SK-N-SH (cell line): Measurements from ENCODE around the gene PRKCQ.
A peak's percentile ranks its signal among the peaks of the same experiment; 100 is the strongest.

Source experiments
- EP300 ChIP-seq, 2 experiments: IDR thresholded peaks; 2 replicates each; pipeline versions ENCODE4 v1.4.0 to v1.6.1; 2012; ENCODE audit warnings: borderline replicate concordance in 1 of 2, low read depth in 1 of 2, low read length in 1 of 2
- FOXM1 ChIP-seq: IDR thresholded peaks from 2 replicates; pipeline ENCODE4 v1.4.0; 2012; ENCODE audit warnings: low read depth, mild to moderate bottlenecking
- MXI1 ChIP-seq: IDR thresholded peaks from 2 replicates; pipeline ENCODE4 v1.6.1; 2012; ENCODE audit warnings: mild to moderate bottlenecking, low read depth, low read length, improper control_type of control experiment
- POLR2AphosphoS5 ChIP-seq: IDR thresholded peaks from 2 replicates; pipeline ENCODE4 v1.6.1; 2012; ENCODE audit warnings: low read depth, low read length
- RAD21 ChIP-seq: IDR thresholded peaks from 2 replicates; pipeline ENCODE4 v1.6.1; 2012; ENCODE audit warnings: mild to moderate bottlenecking, low read length
- SMC3 ChIP-seq: IDR thresholded peaks from 2 replicates; pipeline ENCODE4 v1.6.1; 2012; ENCODE audit warnings: low read depth, low read length, improper control_type of control experiment
- TAF1 ChIP-seq: IDR thresholded peaks from 2 replicates; pipeline ENCODE4 v1.6.1; 2012; ENCODE audit warnings: low read depth, mild to moderate bottlenecking, low read length, moderate library complexity, borderline replicate concordance
- TEAD4 ChIP-seq: IDR thresholded peaks from 2 replicates; pipeline ENCODE4 v1.4.0; 2012; ENCODE audit warnings: mild to moderate bottlenecking, borderline replicate concordance; ENCODE audit not compliant: insufficient read depth
- YY1 ChIP-seq: IDR thresholded peaks from 2 replicates; pipeline ENCODE4 v1.4.0; 2012; ENCODE audit warnings: low read depth, mild to moderate bottlenecking
- TF ChIP-seq, protein P1 (sequence below): fragments of 200-600 bp; sonication (generic); IDR thresholded peaks from 2 replicates; pipeline ENCODE4 v1.6.1; 2017; ENCODE audit warnings: antibody characterized with exemption, mild to moderate bottlenecking, moderate library complexity
- TF ChIP-seq, protein P2 (sequence below): IDR thresholded peaks from 2 replicates; pipeline ENCODE4 v1.6.1; 2012; ENCODE audit warnings: mild to moderate bottlenecking, low read depth, low read length, moderate library complexity
- TF ChIP-seq, protein P3 (sequence below): IDR thresholded peaks from 2 replicates; pipeline ENCODE4 v1.4.0; 2012; ENCODE audit warnings: low read depth, borderline replicate concordance
- TF ChIP-seq, protein P4 (sequence below): IDR thresholded peaks from 2 replicates; pipeline ENCODE4; 2012
- TF ChIP-seq, protein P5 (sequence below): fragments of 150-350 bp; IDR thresholded peaks from 2 replicates; pipeline ENCODE4 v1.6.1; 2016; ENCODE audit warnings: mild to moderate bottlenecking, low read depth, low read length

DNA sequence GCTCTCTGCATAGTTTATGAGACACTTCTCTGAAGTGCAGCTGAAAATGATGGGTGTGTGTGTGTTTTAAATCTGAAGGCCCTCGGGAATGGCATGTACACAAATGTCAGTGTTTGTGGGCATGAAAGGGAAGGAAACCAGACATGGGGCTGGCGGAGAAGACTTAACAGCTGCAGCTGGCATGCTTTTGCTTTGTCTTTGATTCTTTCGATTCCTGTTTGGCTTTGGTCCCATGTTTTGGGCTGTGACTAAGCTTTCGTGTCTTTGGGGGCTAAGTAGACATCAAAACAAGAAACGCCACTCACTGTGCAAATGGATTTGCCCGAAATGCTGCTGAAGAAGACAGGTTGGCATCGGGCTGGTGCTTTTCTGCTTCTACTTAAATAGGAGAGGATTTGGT is 198.0 kb downstream of the PRKCQ start:
- TF ChIP-seq, protein P1, sequence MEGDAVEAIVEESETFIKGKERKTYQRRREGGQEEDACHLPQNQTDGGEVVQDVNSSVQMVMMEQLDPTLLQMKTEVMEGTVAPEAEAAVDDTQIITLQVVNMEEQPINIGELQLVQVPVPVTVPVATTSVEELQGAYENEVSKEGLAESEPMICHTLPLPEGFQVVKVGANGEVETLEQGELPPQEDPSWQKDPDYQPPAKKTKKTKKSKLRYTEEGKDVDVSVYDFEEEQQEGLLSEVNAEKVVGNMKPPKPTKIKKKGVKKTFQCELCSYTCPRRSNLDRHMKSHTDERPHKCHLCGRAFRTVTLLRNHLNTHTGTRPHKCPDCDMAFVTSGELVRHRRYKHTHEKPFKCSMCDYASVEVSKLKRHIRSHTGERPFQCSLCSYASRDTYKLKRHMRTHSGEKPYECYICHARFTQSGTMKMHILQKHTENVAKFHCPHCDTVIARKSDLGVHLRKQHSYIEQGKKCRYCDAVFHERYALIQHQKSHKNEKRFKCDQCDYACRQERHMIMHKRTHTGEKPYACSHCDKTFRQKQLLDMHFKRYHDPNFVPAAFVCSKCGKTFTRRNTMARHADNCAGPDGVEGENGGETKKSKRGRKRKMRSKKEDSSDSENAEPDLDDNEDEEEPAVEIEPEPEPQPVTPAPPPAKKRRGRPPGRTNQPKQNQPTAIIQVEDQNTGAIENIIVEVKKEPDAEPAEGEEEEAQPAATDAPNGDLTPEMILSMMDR, result no peak
- TF ChIP-seq FOXM1 (no peak), SMC3 (no peak), EP300 (IDR thresholded peaks at IDR 0.05; ENCODE audit: borderline replicate concordance in 1 of 2, low read depth in 1 of 2, low read length in 1 of 2) (peak; percentile 19 to 42; a peak in 2 of 4 replicates), MXI1 (no peak), TEAD4 (no peak), YY1 (no peak), TAF1 (no peak), POLR2AphosphoS5 (0 out of 2 replicates have a peak, but pooled peaks have one; percentile 17), RAD21 (no peak)
- TF ChIP-seq, protein P2, sequence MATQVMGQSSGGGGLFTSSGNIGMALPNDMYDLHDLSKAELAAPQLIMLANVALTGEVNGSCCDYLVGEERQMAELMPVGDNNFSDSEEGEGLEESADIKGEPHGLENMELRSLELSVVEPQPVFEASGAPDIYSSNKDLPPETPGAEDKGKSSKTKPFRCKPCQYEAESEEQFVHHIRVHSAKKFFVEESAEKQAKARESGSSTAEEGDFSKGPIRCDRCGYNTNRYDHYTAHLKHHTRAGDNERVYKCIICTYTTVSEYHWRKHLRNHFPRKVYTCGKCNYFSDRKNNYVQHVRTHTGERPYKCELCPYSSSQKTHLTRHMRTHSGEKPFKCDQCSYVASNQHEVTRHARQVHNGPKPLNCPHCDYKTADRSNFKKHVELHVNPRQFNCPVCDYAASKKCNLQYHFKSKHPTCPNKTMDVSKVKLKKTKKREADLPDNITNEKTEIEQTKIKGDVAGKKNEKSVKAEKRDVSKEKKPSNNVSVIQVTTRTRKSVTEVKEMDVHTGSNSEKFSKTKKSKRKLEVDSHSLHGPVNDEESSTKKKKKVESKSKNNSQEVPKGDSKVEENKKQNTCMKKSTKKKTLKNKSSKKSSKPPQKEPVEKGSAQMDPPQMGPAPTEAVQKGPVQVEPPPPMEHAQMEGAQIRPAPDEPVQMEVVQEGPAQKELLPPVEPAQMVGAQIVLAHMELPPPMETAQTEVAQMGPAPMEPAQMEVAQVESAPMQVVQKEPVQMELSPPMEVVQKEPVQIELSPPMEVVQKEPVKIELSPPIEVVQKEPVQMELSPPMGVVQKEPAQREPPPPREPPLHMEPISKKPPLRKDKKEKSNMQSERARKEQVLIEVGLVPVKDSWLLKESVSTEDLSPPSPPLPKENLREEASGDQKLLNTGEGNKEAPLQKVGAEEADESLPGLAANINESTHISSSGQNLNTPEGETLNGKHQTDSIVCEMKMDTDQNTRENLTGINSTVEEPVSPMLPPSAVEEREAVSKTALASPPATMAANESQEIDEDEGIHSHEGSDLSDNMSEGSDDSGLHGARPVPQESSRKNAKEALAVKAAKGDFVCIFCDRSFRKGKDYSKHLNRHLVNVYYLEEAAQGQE, result no peak
- TF ChIP-seq, protein P3, sequence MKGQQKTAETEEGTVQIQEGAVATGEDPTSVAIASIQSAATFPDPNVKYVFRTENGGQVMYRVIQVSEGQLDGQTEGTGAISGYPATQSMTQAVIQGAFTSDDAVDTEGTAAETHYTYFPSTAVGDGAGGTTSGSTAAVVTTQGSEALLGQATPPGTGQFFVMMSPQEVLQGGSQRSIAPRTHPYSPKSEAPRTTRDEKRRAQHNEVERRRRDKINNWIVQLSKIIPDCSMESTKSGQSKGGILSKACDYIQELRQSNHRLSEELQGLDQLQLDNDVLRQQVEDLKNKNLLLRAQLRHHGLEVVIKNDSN, result no peak
- TF ChIP-seq, protein P4, sequence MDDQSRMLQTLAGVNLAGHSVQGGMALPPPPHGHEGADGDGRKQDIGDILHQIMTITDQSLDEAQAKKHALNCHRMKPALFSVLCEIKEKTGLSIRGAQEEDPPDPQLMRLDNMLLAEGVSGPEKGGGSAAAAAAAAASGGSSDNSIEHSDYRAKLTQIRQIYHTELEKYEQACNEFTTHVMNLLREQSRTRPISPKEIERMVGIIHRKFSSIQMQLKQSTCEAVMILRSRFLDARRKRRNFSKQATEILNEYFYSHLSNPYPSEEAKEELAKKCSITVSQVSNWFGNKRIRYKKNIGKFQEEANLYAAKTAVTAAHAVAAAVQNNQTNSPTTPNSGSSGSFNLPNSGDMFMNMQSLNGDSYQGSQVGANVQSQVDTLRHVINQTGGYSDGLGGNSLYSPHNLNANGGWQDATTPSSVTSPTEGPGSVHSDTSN, result peak; percentile 77
- TF ChIP-seq, protein P5, sequence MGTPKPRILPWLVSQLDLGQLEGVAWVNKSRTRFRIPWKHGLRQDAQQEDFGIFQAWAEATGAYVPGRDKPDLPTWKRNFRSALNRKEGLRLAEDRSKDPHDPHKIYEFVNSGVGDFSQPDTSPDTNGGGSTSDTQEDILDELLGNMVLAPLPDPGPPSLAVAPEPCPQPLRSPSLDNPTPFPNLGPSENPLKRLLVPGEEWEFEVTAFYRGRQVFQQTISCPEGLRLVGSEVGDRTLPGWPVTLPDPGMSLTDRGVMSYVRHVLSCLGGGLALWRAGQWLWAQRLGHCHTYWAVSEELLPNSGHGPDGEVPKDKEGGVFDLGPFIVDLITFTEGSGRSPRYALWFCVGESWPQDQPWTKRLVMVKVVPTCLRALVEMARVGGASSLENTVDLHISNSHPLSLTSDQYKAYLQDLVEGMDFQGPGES, result no peak
